BJ (cell line): ENCODE results near the gene HP1BP3. TPM values are rescaled to one million over a fixed set of nuclear protein-coding genes. Genes with fewer than 3 reads are reported as not detected.
A peak's percentile ranks its signal among the peaks of the same experiment; 100 is the strongest.

Experiments used
- CTCF ChIA-PET: fragments of 350-600 bp; formaldehyde crosslinking; extraction: SDS; loops from one replicate; lab custom pipeline; 2021; ENCODE audit warnings: antibody characterized with exemption, inconsistent platforms; lab: Yijun Ruan, JAX
- POLR2A ChIA-PET: fragments of 300-600 bp; sonication (Branson Sonifier 250); formaldehyde crosslinking; extraction: SDS; loops from one replicate; lab custom pipeline; 2021; ENCODE audit warnings: antibody characterized with exemption; lab: Charles Lee
- DNase-seq: peaks from one replicate; pipeline ENCODE4 v3.0.0-alpha.2; 2011; ENCODE audit warnings: low read depth
- H3K27me3 ChIP-seq: 2 replicates; pipeline ENCODE4 v1.6.0; 2011; ENCODE audit warnings: low read length; ENCODE audit not compliant: control insufficient read depth, insufficient read depth
- H3K36me3 ChIP-seq: 2 replicates; pipeline ENCODE4 v1.5.1; 2011; ENCODE audit warnings: low read length; ENCODE audit not compliant: control insufficient read depth, insufficient read depth
- H3K4me3 ChIP-seq: 2 replicates; pipeline ENCODE4 v1.5.1; 2011; ENCODE audit warnings: low read depth, mild to moderate bottlenecking, control low read depth, low read length
- polyA plus RNA-seq: library from polyadenylated mRNA; depleted of rRNA; stranded (reverse); fragments of >200 nt; gene quantifications from 2 replicates; pipeline ENCODE4 v1.2.3, GENCODE V29; 2011
- TF ChIP-seq, protein P1 (sequence below): IDR thresholded peaks from 2 replicates; pipeline ENCODE4 v1.5.1; 2011; ENCODE audit warnings: low read depth, mild to moderate bottlenecking, control low read depth, inconsistent platforms, low read length, moderate library complexity; ENCODE audit not compliant: insufficient read depth

The HP1BP3 gene
- polyA plus RNA-seq, 1 experiment, result 118 TPM

DNA sequence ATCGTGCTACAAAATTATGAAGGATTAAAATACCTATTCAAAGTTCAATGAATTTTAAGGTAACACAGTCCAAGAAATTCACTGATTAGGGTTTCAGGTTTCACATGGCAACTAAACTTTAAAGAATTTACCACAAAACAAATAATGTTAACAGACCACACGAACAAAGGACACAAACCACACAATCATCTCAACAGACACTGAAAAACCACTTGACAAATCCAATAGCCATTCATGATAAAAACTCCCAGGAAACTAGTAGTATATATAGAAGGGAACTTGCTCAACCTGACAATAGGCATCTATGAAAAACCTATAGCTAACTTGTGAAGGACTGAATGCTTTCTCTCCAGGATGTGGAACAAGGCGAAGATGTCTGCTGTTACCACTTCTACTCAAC lies 33.5 kb downstream of the HP1BP3 start:
- TF ChIP-seq, protein P1, sequence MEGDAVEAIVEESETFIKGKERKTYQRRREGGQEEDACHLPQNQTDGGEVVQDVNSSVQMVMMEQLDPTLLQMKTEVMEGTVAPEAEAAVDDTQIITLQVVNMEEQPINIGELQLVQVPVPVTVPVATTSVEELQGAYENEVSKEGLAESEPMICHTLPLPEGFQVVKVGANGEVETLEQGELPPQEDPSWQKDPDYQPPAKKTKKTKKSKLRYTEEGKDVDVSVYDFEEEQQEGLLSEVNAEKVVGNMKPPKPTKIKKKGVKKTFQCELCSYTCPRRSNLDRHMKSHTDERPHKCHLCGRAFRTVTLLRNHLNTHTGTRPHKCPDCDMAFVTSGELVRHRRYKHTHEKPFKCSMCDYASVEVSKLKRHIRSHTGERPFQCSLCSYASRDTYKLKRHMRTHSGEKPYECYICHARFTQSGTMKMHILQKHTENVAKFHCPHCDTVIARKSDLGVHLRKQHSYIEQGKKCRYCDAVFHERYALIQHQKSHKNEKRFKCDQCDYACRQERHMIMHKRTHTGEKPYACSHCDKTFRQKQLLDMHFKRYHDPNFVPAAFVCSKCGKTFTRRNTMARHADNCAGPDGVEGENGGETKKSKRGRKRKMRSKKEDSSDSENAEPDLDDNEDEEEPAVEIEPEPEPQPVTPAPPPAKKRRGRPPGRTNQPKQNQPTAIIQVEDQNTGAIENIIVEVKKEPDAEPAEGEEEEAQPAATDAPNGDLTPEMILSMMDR, result no peak
- no peak for DNase-seq

DNA sequence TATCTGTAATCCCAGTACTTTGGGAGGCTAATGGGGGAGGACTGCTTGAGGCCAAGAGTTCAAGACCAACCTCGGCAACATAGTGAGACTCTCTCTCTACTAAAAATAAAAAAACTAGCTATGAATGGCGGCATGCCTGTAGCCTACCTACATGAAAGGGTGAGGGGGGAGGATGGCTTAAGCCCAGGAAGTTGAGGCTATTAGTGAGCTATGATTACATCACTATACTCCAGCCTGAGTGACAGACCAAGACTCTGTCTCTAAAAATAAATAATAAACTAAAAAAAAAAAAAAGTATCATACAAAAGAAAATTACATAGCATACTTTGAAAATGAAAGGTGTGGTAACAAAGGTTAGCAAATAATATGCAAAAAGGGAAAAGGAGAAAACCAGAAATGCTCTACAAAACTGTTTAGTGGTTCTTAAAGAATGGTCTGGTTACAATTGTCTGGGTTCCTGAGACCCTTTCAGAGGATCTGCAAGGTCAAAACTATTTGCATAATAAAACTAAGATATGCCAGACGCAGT lies 35.6 kb downstream of the HP1BP3 start:
- H3K4me3 ChIP-seq, result no peak overlapping the region
- no peak for DNase-seq
- H3K36me3 ChIP-seq, result peaks cover 7% of the 10 kb centered on the region
- CTCF ChIA-PET, result interaction anchor here (0.6 to 1.0 kb wide), 3 partner anchors 8 to 1317 kb away, joined by 3 to 4 read pairs (median 4); no protein-coding TSS in a partner anchor
- TF ChIP-seq, protein P1, result no peak
- no peaks in the 10 kb centered on the region for H3K27me3 ChIP-seq
- POLR2A ChIA-PET, result interaction anchor here (0.5 to 0.6 kb wide), 2 partner anchors 13 to 32 kb away, joined by 5 to 17 read pairs; no protein-coding TSS in a partner anchor

More for the DNA sequence above, 33.5 kb downstream of the HP1BP3 start:
- POLR2A ChIA-PET, result no interaction called here
- CTCF ChIA-PET, result no interaction called here
- Histone ChIP-seq H3K36me3 (peaks cover 6% of the 10 kb centered on the region), H3K4me3 (no peak overlapping the region), H3K27me3 (no peaks in the 10 kb centered on the region)

DNA sequence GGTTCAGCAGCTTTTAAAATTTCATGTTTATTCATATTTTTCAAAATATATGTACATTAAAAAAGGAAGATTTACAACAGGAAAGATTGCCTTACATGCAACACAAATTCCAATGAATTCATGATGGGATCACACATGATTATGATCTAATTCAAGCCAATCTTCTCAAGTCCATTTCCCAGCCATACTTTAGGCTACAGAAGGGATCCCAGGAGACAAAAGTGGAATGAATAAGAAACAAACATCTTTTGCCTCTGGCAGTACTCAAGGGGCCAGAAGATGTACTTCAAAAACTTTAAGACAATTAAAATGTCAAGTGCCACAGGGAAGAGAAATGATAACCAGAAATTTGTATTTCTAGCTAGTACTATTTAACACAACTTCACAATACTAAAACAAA lies 44.4 kb downstream of the HP1BP3 start:
- Histone ChIP-seq H3K36me3 (peaks cover 14% of the 10 kb centered on the region), H3K4me3 (no peak overlapping the region), H3K27me3 (no peaks in the 10 kb centered on the region)
- DNase-seq, result no peak
- ChIA-PET CTCF (interaction anchor here (0.5 kb wide), 1 partner anchor 9 kb away, joined by 3 read pairs; no protein-coding TSS in a partner anchor), POLR2A (interaction anchor here (0.6 kb wide), 1 partner anchor 43 kb away, joined by 8 read pairs; no protein-coding TSS in a partner anchor)
- TF ChIP-seq, protein P1, result no peak

DNA sequence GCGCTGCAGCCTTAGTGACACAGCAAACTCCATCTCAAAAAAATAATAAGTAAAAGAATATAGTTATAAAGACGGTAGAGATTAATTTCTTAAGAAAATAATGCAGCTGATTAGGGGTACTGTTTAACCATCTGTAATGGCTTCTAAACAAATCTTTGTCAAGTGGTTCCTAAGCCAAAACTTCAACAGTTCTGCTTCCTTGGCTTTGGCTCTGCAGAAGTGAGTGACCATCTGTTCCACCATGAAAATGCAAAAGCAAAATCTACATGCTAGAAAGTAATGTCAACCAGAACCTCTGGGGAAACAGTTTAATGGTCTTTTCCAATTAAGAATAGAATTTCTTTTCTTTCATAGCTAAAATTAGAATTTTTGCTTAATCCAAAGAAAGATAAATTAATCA lies 46.3 kb downstream of the HP1BP3 start:
- ChIA-PET CTCF (interaction anchor here (0.6 to 2.3 kb wide), 3 partner anchors 12 to 455 kb away, joined by 3 to 9 read pairs (median 3); no protein-coding TSS in a partner anchor), POLR2A (no interaction called here)
- Histone ChIP-seq H3K27me3 (no peaks in the 10 kb centered on the region), H3K36me3 (peaks cover 12% of the 10 kb centered on the region), H3K4me3 (no peak overlapping the region)
- DNase-seq, result no peak
- TF ChIP-seq, protein P1, result no peak

DNA sequence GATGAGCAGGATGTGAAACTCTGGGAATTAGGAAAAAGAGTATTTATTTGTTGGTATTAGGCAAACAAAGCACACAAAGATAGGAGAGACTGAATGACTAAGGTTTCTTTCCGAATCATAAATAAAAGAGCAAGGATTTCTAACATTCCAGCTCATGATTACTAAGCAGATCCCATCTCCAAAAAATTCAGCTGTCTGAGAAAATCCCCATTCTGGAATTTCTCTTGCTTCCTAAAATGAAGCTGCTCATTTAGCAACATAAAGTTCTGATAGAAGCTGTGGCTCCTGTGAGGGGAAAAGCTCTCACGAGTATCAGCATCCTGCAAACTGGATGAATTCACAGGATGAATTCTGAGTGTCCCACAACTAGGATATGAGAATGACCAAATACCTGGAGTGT lies 47.9 kb downstream of the HP1BP3 start:
- DNase-seq, result peak; percentile 66
- no peak overlapping the region for H3K4me3 ChIP-seq
- H3K27me3 ChIP-seq, result no peaks in the 10 kb centered on the region
- CTCF ChIA-PET, result interaction anchor here (1.0 to 2.3 kb wide), 2 partner anchors 35 to 42 kb away, joined by 3 to 9 read pairs; no protein-coding TSS in a partner anchor
- POLR2A ChIA-PET, result interaction anchor here (0.6 kb wide), 1 partner anchor 304 kb away, joined by 3 read pairs; no protein-coding TSS in a partner anchor
- TF ChIP-seq, protein P1, result no peak
- H3K36me3 ChIP-seq, result peaks cover 5% of the 10 kb centered on the region
